Gastroesophageal sphincter (tissue), 3 donors: Measurements from ENCODE around the gene LIMS2.

Experiments
- POLR2A ChIP-seq, 2 donors: fragments of 450-650 bp; IDR thresholded peaks; one replicate each; pipeline ENCODE4 v1.6.1; 2017; ENCODE audit warnings: antibody characterized with exemption in 2 of 2, mild to moderate bottlenecking in 2 of 2, moderate library complexity in 1 of 2
- TF ChIP-seq, protein P1 (sequence below), 4 experiments: fragments of 200-600 bp in 2 of 4; fragments of 450-650 bp in 2 of 4; sonication (generic) in 1 of 4; IDR thresholded peaks; one replicate each; pipeline ENCODE4 v1.5.1; 2017 to 2019; ENCODE audit warnings: antibody characterized with exemption in 4 of 4, mild to moderate bottlenecking in 2 of 4, moderate library complexity in 2 of 4

DNA sequence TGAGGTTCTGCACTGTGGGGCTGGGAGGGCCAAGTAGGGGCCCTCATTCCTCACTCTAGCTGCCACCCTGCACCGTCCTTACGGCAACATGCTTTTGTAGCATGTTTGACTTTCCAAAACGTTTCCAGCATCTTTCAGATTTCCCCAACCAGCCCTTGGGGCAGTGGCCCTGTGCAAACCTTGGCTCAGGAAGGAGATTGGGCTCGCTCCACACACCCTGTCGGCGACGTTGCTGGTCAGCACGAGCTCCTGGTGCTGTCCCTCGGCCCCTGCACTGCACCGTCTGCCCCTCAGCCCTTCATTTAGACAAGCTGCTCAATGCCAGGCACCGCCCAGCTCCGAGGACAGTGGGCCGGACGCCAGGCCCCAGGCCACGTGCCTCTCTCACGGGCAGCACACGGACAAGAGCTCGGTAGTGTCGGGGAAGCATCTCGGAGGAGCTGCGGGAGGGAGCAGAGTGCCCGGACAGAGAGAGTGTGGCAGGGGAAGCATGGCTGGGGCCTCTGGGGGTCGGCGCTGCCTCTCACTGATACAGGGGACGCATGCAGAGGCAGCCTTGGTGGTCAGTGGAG lies 22.5 kb downstream of the LIMS2 start:
- TF ChIP-seq POLR2A (IDR thresholded peaks at IDR 0.05): no peak
- TF ChIP-seq, protein P1, sequence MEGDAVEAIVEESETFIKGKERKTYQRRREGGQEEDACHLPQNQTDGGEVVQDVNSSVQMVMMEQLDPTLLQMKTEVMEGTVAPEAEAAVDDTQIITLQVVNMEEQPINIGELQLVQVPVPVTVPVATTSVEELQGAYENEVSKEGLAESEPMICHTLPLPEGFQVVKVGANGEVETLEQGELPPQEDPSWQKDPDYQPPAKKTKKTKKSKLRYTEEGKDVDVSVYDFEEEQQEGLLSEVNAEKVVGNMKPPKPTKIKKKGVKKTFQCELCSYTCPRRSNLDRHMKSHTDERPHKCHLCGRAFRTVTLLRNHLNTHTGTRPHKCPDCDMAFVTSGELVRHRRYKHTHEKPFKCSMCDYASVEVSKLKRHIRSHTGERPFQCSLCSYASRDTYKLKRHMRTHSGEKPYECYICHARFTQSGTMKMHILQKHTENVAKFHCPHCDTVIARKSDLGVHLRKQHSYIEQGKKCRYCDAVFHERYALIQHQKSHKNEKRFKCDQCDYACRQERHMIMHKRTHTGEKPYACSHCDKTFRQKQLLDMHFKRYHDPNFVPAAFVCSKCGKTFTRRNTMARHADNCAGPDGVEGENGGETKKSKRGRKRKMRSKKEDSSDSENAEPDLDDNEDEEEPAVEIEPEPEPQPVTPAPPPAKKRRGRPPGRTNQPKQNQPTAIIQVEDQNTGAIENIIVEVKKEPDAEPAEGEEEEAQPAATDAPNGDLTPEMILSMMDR (IDR thresholded peaks at IDR 0.05): no peak
